ENCODE measurements around the gene GAS2L1.

The GAS2L1 gene

GRCh38 chr22:29332886-29333496 lies 26.5 kb downstream of the GAS2L1 start:
- no peak overlapping the region for H3K4me3 ChIP-seq (ENCODE audit: low read length)
- TF ChIP-seq ZNF274 (IDR thresholded peaks at IDR 0.05; ENCODE audit: low read depth, low read length), result no peak

DNA sequence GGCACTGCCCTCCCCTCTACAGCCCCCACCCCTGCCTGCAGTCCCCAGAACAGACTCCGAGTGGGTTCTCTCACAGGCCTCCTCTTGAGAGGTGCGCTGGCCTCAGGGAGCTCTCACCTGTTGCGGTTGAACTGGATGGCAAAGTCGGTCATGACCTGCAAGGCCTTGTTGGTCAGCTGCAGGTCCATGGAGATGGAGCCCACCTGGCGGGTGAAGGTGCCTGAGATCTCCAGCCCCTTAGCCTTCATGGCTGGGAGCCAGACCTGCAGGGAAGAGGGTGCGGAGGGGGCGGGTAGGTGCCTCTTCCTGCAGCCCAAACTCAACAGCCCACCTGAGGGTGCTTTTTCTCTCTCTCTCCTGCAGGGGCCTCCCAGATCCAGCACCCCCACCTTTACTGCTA lies 27.7 kb downstream of the GAS2L1 start:
- no peak overlapping the region for H3K4me3 ChIP-seq (ENCODE audit: low read length)
- TF ChIP-seq ZNF274 (IDR thresholded peaks at IDR 0.05; ENCODE audit: low read depth, low read length), result no peak

GRCh38 chr22:29334696-29335344 lies 28.4 kb downstream of the GAS2L1 start:
- TF ChIP-seq ZNF274 (IDR thresholded peaks at IDR 0.05; ENCODE audit: low read depth, low read length), result no peak
- H3K4me3 ChIP-seq (ENCODE audit: low read length), result no peak overlapping the region

DNA sequence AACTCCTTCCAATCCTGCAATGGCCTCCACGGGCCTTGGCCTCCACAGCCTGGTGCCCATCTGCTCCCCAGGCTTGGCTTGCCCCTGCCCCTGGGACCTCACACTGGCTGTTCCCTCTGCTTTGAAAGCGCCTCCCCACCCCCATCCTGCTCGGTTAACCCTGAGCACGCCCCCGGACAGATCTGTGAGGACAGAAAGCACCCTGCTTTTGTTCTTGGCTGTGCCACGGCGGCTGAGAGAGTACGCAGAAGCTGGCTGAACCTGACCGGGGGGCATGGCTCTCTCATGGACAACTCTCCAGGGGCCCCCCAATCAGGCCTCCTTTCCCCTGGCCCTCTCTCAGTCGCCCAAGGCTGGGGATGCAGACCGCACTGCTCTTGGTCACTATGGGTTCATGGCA lies 29.2 kb downstream of the GAS2L1 start:
- H3K4me3 ChIP-seq (ENCODE audit: low read length), result no peak overlapping the region
- TF ChIP-seq ZNF274 (IDR thresholded peaks at IDR 0.05; ENCODE audit: low read depth, low read length), result no peak

DNA sequence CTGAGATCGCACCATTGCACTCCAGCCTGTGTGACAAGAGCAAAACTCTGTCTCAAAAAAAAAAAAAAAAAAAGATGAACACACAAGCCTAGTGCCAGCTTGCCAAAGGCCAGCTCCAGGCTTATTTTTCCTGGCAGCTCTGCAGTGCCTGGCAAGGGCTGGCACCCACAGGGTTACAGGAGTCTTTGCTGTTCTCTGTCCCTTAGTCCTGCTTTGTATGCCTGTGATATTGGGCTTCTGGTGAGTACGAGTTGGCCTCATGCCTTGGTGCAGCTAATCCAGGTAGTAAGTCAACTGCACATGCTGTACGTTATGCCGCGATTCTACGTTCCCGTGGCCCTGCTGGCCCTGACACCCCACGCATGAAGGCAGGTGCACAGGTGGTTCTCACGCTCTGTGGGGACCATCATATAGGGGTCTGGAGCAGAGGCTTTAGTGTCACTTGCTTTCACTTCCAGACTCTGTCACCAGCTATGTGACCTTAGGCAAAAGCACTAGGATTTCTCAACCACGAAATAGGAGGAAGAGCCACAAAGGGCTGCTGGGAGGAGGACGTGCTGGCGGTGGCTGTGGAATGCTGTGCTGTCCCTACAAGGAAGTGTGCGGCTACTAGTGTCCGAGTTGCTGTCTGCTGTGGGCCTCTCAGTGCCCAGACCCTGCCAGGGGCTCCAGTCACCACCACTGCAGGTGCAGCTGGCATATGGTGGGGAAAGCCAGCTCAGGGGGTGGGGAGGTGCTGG lies 30.5 kb downstream of the GAS2L1 start:
- TF ChIP-seq ZNF274 (IDR thresholded peaks at IDR 0.05; ENCODE audit: low read depth, low read length), result no peak
- no peak overlapping the region for H3K4me3 ChIP-seq (ENCODE audit: low read length)

- no peak overlapping the region for H3K4me3 ChIP-seq (ENCODE audit: low read length)
- no peak for TF ChIP-seq ZNF274 (IDR thresholded peaks at IDR 0.05; ENCODE audit: low read depth, low read length)
These were observed 31.3 kb downstream of the GAS2L1 start for GRCh38 chr22:29337631-29338284.

GRCh38 chr22:29338398-29338797 lies 31.9 kb downstream of the GAS2L1 start:
- no peak for TF ChIP-seq ZNF274 (IDR thresholded peaks at IDR 0.05; ENCODE audit: low read depth, low read length)
- no peak overlapping the region for H3K4me3 ChIP-seq (ENCODE audit: low read length)

DNA sequence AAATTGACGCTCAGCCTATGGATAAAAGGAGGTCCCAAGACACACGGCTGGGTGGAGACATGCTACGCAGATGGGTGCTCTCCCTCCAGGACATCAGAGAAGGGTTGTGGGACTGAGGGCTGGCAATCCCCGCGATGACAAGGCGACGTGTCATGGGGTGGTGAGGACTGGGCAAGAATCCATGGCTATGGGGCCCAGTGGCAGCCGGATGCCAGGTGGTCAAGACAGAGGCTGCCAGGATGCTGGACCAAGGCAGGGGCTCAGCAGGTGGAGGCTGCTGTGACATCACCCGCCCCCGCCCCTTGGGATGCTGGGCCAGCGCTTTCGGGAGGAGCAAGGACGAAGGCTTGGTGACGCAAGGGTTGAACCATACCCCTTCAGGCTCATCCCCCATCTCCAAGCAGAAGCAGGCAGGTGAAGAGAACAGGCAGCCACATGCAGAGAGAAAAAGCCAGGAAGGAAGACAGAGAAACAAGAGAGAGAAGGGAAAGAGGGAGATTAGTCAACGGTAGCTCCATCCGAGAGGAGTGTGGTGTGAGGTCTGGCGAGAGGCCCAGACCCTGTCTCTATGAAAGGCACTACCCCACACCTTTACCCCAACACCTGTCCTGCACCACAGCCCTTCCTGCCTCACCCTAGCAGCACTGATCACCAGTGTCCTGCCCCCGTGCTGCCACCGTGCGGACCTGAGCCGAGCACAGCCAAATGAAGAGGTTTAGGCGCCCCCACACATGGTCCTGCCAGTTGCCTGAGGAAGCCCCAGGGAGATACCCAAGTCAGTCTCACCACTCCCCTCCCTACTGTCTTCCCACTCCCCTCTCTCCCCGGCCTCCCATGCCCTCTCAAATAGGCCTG lies 33.2 kb downstream of the GAS2L1 start:
- H3K4me3 ChIP-seq (ENCODE audit: low read length), result no peak overlapping the region
- TF ChIP-seq ZNF274 (IDR thresholded peaks at IDR 0.05; ENCODE audit: low read depth, low read length), result no peak

DNA sequence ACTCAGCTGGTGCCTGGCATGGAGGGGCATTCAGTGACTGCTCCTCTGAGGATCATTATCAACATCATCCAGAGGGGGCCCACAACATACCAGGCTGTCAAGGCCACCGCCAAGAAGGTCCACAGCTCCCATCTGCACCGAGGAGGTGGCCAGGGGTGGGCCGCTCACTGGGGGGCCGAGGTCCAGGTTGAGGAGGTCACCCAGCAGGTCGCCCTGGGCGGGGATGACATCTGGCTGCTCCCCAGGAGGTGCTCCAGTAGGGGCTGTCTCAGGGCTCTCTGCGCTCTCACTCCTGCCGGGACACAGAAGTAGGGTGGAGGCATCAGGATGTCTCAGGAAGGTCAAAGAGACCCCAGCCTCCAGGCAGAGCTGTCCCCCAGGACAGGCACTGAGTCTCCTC lies 34.1 kb downstream of the GAS2L1 start:
- no peak overlapping the region for H3K4me3 ChIP-seq (ENCODE audit: low read length)
- TF ChIP-seq ZNF274 (IDR thresholded peaks at IDR 0.05; ENCODE audit: low read depth, low read length), result no peak

DNA sequence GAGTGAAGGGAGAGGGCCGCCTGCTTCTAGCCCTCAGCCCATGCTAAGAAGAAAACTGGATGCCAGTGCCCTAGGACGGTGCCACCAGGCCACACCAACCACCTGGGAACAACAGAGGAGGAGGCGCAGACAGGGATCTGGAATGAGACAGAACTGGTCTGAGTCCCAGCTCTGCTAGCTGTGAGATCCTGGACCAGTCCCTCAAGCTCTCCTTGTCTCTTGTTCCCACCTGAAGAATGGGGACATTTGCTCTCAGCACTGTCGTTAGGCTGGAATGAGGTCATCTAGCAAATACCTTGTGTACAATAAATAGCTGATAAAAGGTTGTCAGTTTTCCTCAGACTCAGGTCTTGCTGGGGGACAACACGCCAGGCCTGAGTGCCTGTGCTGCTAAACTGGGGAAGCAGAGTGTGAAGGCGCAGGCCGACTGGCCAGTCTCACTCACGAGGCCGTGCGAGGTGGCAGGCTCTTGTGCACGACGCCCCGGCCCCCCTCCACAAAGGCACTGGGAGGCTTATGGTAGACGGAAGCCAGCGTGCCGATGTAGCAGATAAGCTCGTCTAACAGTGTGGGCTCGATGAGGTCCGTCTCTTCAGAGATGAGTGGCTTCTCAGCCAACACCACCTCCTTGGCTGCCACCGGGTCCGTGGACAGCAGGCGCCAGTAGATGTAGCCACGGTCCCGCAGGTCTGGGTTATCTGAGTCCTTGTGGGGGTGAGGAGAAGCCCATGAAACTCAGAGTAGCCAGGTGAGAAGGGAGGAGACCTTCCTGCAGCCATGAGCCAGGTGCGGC lies 34.8 kb downstream of the GAS2L1 start:
- TF ChIP-seq ZNF274 (IDR thresholded peaks at IDR 0.05; ENCODE audit: low read depth, low read length), result no peak
- no peak overlapping the region for H3K4me3 ChIP-seq (ENCODE audit: low read length)

GRCh38 chr22:29341849-29342127 lies 35.3 kb downstream of the GAS2L1 start:
- no peak for TF ChIP-seq ZNF274 (IDR thresholded peaks at IDR 0.05; ENCODE audit: low read depth, low read length)
- H3K4me3 ChIP-seq (ENCODE audit: low read length), result no peak overlapping the region

- no peak for TF ChIP-seq ZNF274 (IDR thresholded peaks at IDR 0.05; ENCODE audit: low read depth, low read length)
- no peak overlapping the region for H3K4me3 ChIP-seq (ENCODE audit: low read length)
These were observed 35.7 kb downstream of the GAS2L1 start for GRCh38 chr22:29342177-29342576.

DNA sequence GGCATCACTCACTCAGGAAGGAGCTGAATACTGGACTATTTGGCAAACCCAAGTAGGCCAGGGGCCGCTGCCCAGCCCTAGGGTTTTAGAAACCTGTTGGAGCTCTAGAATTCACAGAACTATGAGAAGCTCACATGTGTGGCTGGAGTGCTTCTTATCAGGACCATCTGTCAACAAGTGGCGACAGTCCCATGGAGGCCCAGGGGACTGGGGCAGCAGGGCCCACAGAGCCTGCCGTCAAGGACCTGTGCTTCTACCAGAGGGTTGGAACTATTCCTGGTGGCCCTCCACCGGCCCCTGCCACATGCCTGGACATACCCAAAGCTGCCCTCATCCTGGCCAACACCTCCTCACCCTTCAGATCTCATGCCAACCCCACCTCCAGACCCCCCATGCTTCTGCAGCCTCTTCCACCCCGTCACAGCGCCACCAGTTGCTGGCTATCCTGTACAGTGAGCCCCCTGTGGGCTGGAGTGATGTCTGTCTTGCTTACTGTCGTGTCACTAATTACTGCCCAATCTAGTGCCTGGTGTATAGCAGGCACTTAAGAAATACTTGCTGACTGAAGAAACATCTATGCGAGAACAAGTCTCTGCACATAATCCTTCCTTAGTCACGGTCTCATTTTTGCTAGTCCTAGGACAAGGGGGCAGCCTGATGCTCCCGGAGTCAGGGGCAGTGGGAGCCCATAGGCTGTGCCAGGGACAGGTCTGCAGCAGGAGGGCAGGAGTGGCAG lies 36.3 kb downstream of the GAS2L1 start:
- no peak overlapping the region for H3K4me3 ChIP-seq (ENCODE audit: low read length)
- TF ChIP-seq ZNF274 (IDR thresholded peaks at IDR 0.05; ENCODE audit: low read depth, low read length), result no peak
